Jurkat, Clone E6-1 (cell line): ENCODE results near the gene AOAH.
"Not testable (repeated sequence)": the region's sequence is repeated elsewhere in the genome, so short reads cannot be mapped to it uniquely, and the experiment has no call there.

Experiments
- DNase-seq: peaks from one replicate; pipeline ENCODE4 v3.0.0-alpha.2; 2011; ENCODE audit warnings: low read depth, low spot score
- H3K4me3 ChIP-seq: 2 replicates; pipeline ENCODE4 v1.5.1; 2011; ENCODE audit warnings: mild to moderate bottlenecking, low read length, control low read depth, moderate library complexity

The AOAH gene

GRCh38 chr7:36468370-36469101 lies 255.8 kb downstream of the AOAH start:
- no peak for DNase-seq
- H3K4me3 ChIP-seq: no peak overlapping the region

DNA sequence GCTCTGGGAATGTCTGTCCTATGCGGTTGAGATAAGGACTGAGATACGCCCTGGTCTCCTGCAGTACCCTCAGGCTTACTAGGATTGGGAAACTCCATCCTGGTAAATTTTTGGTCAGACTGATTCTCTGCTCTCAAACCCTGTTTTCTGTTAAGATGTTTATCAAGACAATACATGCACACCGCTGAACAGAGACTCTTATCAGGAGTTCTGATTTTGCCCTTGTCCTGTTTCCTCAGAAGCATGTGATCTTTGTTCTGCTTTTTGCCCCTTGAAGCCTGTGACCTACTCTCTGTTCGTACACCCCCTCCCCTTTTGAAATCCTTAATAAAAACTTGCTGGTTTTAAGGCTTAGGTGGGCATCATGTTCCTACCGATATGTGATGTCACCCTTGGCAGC lies 258.3 kb downstream of the AOAH start:
- H3K4me3 ChIP-seq, DNase-seq: not testable (repeated sequence)

DNA sequence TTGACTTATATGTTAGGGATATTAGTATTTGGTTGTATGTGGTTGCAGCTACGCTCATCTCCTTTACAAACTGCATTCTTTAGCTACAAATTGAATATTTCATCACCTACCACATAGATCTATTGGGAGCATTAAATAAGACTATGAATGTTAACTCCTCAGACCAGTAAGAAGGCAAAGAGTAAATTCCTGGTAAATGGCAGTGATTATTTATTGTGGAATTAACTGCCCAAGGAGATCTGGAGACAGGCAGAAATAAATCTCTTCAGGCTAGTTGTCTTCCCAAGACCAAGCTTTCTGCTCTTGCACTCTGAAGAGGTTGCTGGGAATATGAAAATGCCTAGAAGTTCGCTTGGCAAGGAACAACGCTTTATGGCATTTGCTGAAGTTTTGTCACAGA lies 260.0 kb downstream of the AOAH start:
- no peak for DNase-seq

More for the DNA sequence above, 260.0 kb downstream of the AOAH start:
- H3K4me3 ChIP-seq: no peak overlapping the region
